SIG-M5 (cell line): ENCODE measurements around the gene OR2T2.
"Not testable (repeated sequence)": the region's sequence is repeated elsewhere in the genome, so short reads cannot be mapped to it uniquely, and the experiment has no call there.

Experiments used
- DNase-seq: peaks from one replicate; lab custom pipeline; 2025; lab: John Stamatoyannopoulos, UW

Gene OR2T2

GRCh38 chr1:248445399-248445798 lies at the start of gene OR2T2:
TSS of gene OR2T2 (plus strand) at chr1:248445637. CDS start at chr1:248452798, 7,161 bp downstream.
- not testable (repeated sequence) for DNase-seq

- no peak for DNase-seq
These were observed 42.7 kb upstream of the OR2T2 start, which contains the start of gene OR2T1 for GRCh38 chr1:248402748-248403147. TSS of gene OR2T1 (plus strand) at chr1:248403048. CDS start at chr1:248406148, 3,100 bp downstream.

GRCh38 chr1:248404024-248404423 lies 41.4 kb upstream of the OR2T2 start:
- DNase-seq, result no peak

GRCh38 chr1:248406721-248407692 lies 38.4 kb upstream of the OR2T2 start:
- no peak for DNase-seq

- DNase-seq, result no peak
These were observed 29.2 kb upstream of the OR2T2 start for GRCh38 chr1:248416226-248416625.

GRCh38 chr1:248417854-248418253 lies 27.6 kb upstream of the OR2T2 start:
- DNase-seq, result no peak

- DNase-seq, result no peak
These were observed 24.1 kb upstream of the OR2T2 start for GRCh38 chr1:248421384-248421783.

GRCh38 chr1:248427526-248428191 lies 17.8 kb upstream of the OR2T2 start:
- not testable (repeated sequence) for DNase-seq

- DNase-seq, result not testable (repeated sequence)
These were observed 17.3 kb upstream of the OR2T2 start for GRCh38 chr1:248428192-248428533.

GRCh38 chr1:248431683-248432082 lies 13.8 kb upstream of the OR2T2 start:
- not testable (repeated sequence) for DNase-seq

- DNase-seq, result not testable (repeated sequence)
These were observed 13.2 kb upstream of the OR2T2 start for GRCh38 chr1:248432201-248432600.

GRCh38 chr1:248433811-248434415 lies 11.5 kb upstream of the OR2T2 start:
- DNase-seq, result not testable (repeated sequence)

- not testable (repeated sequence) for DNase-seq
These were observed 10.5 kb upstream of the OR2T2 start for GRCh38 chr1:248434913-248435312.

GRCh38 chr1:248436303-248436702 lies 9.1 kb upstream of the OR2T2 start:
- not testable (repeated sequence) for DNase-seq

- DNase-seq, result not testable (repeated sequence)
These were observed 6.8 kb upstream of the OR2T2 start for GRCh38 chr1:248438668-248439067.

- not testable (repeated sequence) for DNase-seq
These were observed 6.2 kb upstream of the OR2T2 start for GRCh38 chr1:248439283-248439682.

GRCh38 chr1:248442500-248443277 lies 2.7 kb upstream of the OR2T2 start:
- DNase-seq, result not testable (repeated sequence)

- not testable (repeated sequence) for DNase-seq
These were observed 834 bp upstream of the OR2T2 start for GRCh38 chr1:248444603-248445002.

- DNase-seq, result not testable (repeated sequence)
These were observed 3.1 kb downstream of the OR2T2 start for GRCh38 chr1:248448409-248449074.

- DNase-seq, result not testable (repeated sequence)
These were observed 4.5 kb downstream of the OR2T2 start for GRCh38 chr1:248449821-248450465.
